ENCODE data around the gene SIL1.

The SIL1 gene

DNA sequence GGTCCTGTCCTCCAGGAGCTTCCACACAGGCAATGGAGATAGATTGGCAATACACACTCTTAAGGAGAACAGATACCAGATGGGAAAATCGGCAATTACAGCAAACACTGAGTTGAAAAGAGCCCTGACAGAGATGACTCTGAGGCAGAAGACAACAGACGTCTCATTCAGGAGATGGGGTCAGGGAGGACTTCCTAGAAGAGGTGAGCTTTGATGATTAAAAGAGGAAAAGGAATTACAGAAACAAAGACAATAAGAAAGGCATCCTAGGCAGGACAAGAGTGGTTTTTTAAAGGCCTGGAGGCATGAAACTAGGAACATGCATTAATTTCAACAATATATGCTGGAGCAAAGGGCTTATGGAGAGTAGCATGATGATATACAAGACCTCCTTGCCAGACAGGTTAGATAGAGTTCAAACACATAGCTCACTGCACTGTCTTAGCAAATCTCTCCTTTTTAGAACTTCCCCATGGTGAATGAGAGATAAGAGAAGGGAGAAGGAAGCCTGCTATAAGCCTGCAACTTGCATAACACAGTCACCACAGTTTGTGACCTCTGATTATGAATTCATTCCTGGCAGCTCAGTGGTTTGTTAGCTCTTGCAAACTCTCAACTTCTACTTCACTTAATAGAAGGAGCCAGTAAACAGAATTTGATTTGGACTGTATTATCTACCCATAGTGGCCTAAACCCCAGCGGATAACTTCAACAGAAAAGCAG is 48.5 kb downstream of the SIL1 start:
- H3K4me3 ChIP-seq (ENCODE audit: low read depth, low read length), result no peak overlapping the region
- no peak for DNase-seq (ENCODE audit: low read depth)

DNA sequence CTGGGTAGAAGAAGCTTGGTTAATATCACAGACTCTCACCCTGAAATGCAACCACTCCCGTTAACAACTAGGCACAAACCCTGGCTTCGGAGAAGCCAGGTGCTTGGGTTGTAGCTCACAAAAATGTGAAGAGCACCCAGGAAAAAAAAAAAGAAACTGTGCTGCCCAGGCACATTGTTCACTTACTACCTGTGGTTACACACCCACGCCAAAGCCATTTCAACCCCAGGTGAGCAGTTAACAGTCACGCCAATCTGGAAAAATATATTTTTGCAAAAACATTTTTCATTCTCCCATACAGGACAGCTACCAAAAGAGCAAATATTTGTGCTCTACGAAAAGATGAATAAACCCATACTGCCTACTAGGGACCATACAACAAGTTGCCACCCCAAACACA is 49.2 kb downstream of the SIL1 start:
- no peak overlapping the region for H3K4me3 ChIP-seq (ENCODE audit: low read depth, low read length)
- DNase-seq (ENCODE audit: low read depth), result no peak

DNA sequence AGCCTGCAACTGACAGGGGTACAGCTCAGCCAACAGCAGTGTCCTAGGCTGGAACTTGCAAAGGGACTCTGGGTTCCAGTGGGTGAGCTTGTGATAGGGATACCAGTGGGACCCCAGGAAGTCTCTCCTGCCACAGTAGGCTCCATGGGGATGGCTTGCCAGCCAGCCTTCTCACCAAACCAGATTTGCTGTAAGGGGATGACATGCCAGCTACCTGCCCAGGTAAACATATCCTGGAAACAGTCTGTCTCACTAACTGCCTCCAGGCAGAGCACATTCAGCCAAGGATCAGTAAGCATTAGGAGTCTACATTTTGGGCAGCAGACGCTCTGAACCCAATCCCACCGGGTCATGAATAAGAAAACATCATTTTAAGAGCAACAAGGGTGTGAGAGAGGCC is 49.9 kb downstream of the SIL1 start:
- H3K4me3 ChIP-seq (ENCODE audit: low read depth, low read length), result no peak overlapping the region
- DNase-seq (ENCODE audit: low read depth), result no peak

DNA sequence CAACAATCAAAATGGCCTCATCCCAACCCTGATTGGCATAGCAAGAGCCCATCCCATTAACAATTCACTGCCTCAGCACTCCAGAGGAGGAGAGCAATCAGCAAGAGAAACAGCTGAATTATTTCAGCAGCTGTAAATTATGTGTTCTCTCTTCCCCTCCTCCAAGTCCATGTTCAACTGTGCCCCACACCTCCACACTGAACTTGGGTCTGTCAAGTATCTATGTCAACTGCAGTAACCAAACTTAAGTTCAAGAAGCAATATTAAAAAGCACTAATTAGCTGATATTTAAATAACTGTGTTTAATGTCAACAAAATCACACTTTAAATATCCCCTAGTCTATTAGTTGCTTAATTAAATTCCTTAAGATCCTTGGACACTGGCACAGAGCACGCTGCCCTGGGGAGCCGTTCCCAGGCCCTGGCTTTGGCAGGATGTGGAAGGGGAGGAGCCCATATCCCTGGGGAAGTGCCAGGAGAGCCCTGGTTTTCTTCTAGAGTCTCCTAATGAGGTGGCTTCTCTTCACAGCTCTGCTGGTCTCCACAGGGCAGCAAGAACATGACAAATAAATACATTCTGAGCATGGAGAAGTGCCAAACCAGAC is 50.6 kb downstream of the SIL1 start:
- no peak for DNase-seq (ENCODE audit: low read depth)
- H3K4me3 ChIP-seq (ENCODE audit: low read depth, low read length), result no peak overlapping the region

DNA sequence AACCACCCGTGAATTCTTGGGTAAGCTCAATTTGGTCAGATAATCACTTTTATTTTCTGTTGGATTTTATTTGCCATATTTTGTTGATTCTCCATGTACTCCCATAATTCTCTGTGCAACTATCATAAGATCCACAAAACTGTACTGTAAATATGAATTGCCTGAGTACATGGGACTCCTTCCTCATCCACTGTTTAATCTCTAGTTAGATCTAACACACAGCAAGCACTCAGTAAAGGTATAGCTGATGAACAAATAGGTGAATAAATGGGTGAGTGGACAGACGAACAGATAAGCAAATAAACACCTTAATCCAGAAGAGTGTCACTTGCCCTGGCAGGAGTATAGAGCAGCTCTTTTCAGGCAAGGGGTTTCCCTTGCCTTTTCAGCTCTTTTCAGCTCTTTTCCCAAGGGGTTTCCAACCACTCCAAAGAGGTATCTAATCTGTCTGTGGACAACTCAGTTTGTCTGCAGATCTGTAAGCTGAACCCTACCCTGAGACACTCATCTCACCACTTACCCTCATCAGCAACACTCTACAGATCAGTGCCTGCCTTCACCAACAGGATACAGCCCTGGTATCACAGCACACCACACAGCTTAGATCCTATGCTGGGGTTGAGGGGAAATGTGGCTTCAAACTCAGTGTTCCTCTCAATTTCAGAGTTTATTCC is 51.2 kb downstream of the SIL1 start:
- DNase-seq (ENCODE audit: low read depth), result no peak
- no peak overlapping the region for H3K4me3 ChIP-seq (ENCODE audit: low read depth, low read length)

DNA sequence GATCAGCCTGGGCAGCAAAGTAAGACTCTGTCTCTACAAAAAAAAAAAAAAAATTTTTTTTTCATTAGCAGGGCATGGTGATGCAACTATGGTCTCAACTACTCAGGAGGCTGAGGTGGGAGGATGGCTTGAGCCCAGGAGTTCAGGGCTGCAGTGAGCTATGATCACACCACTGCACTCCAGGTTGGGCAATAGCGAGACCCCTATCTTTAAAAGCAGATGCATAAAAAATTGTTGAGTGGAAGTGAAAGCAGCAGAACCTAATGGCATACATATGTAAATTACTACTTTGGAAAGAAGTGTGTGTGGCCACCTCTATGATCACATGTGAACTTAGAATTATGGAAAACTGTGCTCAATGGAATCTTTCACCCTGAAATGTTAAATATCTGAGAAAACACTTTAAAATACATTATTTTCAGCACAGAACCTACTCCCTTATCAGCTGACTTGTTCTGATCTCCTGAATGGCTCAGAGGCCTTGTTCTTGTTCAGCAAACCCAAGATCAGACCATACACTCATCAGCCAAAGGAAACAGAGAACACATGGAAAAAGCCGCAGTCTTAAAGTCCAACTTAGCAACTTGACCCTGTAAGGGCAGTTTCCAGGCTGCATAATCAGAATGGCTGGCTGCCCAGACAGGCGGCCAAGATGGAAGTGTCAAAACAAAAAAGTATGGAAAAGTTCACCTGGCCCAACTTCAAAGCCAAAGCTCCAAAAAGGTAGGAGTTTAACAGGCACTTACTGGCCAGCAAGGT is 56.5 kb downstream of the SIL1 start:
- DNase-seq (ENCODE audit: low read depth), result peak; percentile 52
- no peak overlapping the region for H3K4me3 ChIP-seq (ENCODE audit: low read depth, low read length)

DNA sequence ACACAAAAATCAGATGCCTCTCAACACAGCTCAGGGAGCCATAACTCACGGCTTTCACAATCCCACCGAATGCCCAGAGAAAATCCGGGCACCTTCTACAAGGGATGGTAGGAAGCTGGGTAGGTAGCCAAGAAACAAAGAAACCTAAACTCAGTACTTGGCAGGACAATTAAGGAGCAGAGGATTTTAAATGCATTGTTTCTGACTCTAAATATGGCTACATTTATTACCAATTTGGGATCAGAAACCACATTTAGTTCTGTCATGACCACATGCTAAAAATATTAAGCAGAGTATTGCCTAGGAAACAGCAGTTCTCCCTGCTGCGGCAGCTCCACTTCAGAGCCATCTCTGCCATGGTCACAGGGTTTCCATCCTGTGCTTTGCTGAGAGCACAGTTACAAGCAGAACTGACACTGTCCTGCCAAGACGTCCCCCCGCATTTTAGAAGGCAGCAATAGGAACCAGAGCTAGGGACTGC is 57.5 kb downstream of the SIL1 start:
- DNase-seq (ENCODE audit: low read depth), result no peak

DNA sequence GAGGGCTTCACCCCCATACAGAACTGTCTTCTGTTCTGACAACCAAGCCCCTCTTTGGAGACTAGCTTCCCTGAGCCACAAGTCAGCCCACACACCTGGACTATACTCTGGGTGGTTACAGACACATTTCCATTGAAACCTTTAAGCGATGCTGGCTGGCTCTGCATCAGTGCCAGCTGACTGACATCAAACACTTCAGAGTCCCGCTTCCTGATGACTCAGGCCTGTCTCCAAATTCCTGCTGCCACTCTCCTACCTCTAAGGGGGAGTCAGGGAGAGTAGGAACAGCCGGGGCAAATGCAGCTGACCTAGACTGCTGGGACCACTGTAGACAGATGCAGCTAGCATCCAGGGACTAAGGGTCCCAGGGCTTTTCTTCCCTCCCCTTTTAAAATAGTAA is 59.4 kb downstream of the SIL1 start:
- no peak overlapping the region for H3K4me3 ChIP-seq (ENCODE audit: low read depth, low read length)
- DNase-seq (ENCODE audit: low read depth), result no peak

More for the DNA sequence above, 57.5 kb downstream of the SIL1 start:
- H3K4me3 ChIP-seq (ENCODE audit: low read depth, low read length), result no peak overlapping the region

DNA sequence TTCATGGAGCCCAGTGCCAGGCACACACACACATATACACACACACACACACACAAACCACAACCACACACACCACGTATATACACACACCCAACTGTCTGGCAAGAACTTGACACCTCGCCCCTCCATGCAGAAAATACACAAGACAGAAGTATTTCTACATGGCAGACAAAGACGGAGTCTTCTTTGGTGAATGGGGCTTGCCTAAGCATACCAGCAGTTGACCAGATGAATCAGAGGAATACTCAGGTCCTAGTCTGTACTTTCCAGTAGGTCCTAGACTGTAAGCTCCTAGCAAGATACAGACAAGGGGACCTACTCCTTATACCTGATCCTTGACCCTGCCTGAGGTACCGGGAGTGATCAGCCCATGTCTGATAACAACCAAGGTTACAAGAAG is 60.1 kb downstream of the SIL1 start:
- no peak for DNase-seq (ENCODE audit: low read depth)
- no peak overlapping the region for H3K4me3 ChIP-seq (ENCODE audit: low read depth, low read length)

DNA sequence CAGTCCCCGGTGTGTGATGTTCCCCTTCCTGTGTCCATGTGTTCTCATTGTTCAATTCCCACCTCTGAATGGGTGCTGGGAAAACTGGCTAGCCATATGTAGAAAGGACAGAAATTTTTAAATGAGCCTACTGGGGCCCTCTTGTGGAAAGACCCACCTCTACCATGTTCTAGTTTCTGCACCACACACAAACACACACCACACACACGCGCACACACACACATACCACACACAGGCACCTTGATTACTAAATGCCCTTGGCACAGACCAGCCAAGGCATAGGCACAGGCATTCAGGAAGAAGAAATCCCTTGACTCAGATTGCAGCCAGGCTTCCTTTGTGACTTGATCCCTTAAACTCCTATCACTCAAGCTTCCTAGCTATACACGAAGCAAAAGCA is 60.5 kb downstream of the SIL1 start:
- H3K4me3 ChIP-seq (ENCODE audit: low read depth, low read length), result no peak overlapping the region
- DNase-seq (ENCODE audit: low read depth), result no peak

DNA sequence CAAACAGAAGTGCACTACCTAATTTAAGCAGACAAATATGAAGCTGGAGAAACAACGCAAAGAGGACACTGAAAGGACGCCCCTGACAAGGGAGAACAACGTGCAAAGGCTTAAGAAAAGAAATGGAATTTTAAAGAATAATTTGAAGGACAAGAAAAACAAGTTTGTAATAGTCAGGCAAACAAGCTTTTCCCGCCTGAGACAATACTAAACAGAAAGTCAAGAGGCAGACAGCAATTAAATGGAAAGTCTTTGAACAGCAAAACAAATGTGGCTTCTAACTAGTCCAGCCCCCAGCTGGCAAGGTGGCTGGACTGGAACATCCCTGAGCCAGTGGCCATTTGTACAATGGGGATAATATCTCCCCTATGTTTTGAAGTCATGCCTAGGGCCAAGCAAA is 63.3 kb downstream of the SIL1 start:
- no peak for DNase-seq (ENCODE audit: low read depth)
- H3K4me3 ChIP-seq (ENCODE audit: low read depth, low read length), result no peak overlapping the region

DNA sequence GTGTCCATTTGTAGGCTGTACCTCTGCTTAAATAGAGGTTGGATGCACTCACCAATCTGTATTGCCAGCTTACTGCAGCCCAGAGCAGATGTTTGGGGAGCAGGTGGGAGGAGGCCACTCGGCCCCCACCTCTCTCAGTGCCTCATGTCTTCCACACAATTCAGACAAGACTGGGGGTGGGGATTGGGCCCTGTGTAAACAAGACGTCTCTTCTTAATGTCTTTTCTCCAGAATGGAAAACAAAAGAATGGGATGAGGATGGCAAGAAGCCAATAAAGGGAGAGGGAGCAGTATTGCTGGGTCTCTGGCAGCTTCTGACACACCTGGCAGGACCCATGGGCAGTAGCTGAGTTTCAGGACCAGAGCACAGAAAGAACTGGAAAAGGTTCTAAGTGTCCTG is 64.9 kb downstream of the SIL1 start:
- no peak overlapping the region for H3K4me3 ChIP-seq (ENCODE audit: low read depth, low read length)
- DNase-seq (ENCODE audit: low read depth), result no peak

DNA sequence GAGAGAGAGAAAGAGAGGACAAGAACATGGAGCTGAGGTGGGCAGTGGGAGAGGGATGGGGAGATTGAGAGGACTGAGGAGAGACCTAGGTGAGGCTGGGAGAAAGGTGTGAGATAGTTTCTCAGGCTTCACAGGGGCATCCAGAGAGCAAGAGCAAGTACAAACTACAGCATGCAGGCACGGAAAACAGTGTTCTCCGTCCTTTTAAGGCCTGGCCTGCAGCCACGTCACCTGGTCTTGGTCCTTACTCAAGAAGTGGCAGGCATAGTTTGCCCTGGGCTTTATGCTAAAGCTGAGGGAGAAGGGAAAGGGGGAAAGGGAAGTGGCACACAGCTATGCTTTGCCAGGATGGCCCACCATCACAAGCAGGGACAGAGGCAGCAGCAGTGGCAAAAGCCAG is 65.7 kb downstream of the SIL1 start:
- DNase-seq (ENCODE audit: low read depth), result no peak

DNA sequence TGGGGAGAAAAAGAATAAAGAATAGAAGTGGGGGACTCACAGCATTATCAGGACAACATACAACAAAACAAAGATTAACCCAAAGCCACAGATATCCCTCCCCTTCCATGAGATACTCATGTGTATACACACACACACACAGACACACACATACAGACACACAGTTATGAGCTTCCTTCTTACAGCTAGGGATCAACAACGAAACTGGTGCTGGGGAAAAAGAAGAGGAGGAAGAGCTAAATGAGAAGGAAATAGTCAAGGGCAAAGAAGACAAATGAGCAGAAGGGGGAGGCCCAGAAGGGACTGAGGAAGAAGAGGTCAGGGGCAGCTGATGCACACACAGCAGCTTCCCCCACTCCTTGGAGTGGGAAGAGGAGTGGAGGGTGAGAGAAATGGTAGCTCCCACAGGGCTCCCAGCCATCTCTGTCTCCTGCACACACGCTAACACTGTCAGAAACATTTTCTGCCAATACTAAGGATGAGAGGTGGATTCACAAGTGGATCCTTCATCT is 66.2 kb downstream of the SIL1 start:
- no peak overlapping the region for H3K4me3 ChIP-seq (ENCODE audit: low read depth, low read length)
- no peak for DNase-seq (ENCODE audit: low read depth)

More for the DNA sequence above, 65.7 kb downstream of the SIL1 start:
- H3K4me3 ChIP-seq (ENCODE audit: low read depth, low read length), result no peak overlapping the region

DNA sequence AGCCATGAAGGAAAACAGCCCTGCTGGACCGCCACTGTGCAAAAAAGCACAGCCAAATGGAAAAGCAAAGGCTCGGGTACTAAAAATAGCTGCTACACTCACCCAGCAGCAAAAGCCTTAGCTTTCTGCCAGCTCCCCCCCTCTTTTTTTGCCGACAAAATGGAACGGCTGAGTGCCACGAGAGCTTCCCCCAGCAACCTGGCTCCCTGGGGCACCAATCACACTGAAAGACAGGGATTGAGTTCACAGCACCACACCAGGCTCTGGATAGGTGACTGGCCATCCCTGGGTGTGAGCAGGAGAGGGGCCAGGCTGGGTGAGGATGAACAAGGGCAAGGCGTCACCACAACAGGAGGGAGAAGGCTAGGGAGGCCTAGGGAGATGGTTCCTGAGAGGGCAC is 66.7 kb downstream of the SIL1 start:
- H3K4me3 ChIP-seq (ENCODE audit: low read depth, low read length), result no peak overlapping the region
- no peak for DNase-seq (ENCODE audit: low read depth)

DNA sequence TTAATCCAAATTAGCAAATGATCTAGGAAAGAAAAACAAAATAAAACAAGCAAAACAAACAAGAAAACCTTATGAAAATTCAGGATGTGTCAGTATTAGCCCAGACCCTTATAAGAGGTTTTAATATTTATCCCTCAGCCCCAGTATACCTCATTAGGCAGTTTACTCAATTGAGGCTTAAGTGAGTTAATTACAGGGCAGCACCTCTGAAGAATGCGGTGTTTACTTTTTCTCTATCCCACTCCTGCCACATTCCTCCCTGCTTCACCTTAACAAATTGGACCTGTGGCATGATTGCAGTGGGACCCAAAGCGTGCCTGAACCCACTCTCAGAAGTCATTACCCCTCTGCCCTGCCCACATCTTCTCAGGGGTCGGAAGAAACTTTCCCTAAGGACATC is 67.1 kb downstream of the SIL1 start:
- H3K4me3 ChIP-seq (ENCODE audit: low read depth, low read length), result no peak overlapping the region
- no peak for DNase-seq (ENCODE audit: low read depth)

DNA sequence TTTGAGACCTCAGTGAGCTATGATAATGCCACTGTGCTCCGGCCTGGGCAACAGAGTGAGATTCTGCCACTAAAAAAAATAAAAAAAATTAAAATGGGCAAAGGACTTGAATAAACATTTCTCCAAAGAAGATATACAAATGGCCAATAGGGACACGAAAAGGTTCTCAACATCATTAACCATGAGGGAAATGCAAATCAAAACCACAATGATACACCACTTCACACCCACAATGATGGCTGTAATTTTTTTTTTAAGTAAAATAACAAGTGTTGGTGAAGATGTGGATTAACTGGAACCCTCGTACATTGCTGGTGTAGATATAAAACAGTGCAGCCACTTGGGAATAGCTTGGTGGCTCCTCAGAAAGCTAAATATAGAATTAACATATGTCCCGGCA is 68.0 kb downstream of the SIL1 start:
- no peak overlapping the region for H3K4me3 ChIP-seq (ENCODE audit: low read depth, low read length)
- no peak for DNase-seq (ENCODE audit: low read depth)

DNA sequence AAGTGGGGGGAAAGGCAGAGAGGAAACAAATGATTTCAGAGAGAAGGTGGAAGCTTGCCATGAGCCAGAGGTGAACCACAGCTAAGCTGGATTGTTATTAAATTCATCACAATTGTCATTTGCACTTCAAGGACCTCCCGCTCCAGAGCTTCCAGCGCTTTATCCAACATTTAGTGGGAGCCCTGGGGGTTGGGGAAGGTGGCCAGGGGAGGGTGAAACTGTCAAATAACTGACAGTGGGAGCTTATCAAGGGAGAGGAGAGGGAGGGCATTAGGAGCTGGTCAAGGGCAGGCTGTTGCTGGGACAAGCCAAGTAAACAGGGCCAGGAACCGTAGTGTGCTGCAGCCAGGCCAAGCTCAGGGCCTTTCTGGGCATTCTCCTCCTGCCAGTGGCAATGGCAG is 71.5 kb downstream of the SIL1 start:
- H3K4me3 ChIP-seq (ENCODE audit: low read depth, low read length), result no peak overlapping the region
- DNase-seq (ENCODE audit: low read depth), result no peak

DNA sequence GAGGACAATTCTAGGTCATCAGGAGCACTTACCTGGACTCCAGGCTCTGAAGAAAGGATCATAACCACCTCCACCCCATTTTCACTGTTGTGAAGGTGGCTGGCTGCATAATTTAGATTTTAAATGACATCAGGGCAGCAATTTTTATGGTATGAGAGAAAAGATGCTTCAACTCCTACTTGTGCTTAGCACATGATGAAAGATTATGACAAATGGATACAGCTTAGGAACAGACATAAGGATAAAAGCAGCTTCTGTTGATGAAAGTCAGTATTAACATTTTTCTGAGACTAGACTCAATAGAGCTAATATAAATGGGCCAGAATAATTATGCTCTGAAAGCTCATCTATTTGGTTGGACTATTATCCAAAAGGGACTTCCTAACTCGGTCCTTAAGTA is 72.2 kb downstream of the SIL1 start:
- H3K4me3 ChIP-seq (ENCODE audit: low read depth, low read length), result no peak overlapping the region
- DNase-seq (ENCODE audit: low read depth), result no peak
